ENCODE results near the gene KCNN3.

The KCNN3 gene

GRCh38 chr1:154866257-154867063 is 3.6 kb downstream of the KCNN3 start:
- peaks cover 32% of the 10 kb centered on the region for H3K27me3 ChIP-seq (ENCODE audit: insufficient read depth, low read length)
- no peak overlapping the region for H3K9ac ChIP-seq (ENCODE audit: low read depth, low read length)
- H3K9me3 ChIP-seq (ENCODE audit: insufficient read depth, low read depth, low read length): no peaks in the 10 kb centered on the region
- H3K4me1 ChIP-seq (ENCODE audit: insufficient read depth, low read length): peaks cover 40% of the 10 kb centered on the region
- H3K27ac ChIP-seq (ENCODE audit: low read depth, low read length): no peak overlapping the region
- WGBS: 59% methylated on average over 14 of the region's 14 CpGs
- no peaks in the 10 kb centered on the region for H3K36me3 ChIP-seq (ENCODE audit: insufficient read depth, low read length)
- peak overlapping the region; percentile 28; the same call in 1 of the 2 replicates for H3K4me3 ChIP-seq (ENCODE audit: low read length)

- Histone ChIP-seq H3K4me1 (ENCODE audit: insufficient read depth, low read length) (peaks cover 38% of the 10 kb centered on the region), H3K27ac (ENCODE audit: low read depth, low read length) (no peak overlapping the region), H3K9ac (ENCODE audit: low read depth, low read length) (no peak overlapping the region), H3K9me3 (ENCODE audit: insufficient read depth, low read depth, low read length) (no peaks in the 10 kb centered on the region), H3K36me3 (ENCODE audit: insufficient read depth, low read length) (no peaks in the 10 kb centered on the region), H3K27me3 (ENCODE audit: insufficient read depth, low read length) (peaks cover 32% of the 10 kb centered on the region), H3K4me3 (ENCODE audit: low read length) (no peak overlapping the region)
- 81% methylated on average over 5 of the region's 5 CpGs for WGBS
Measured at GRCh38 chr1:154865442-154866256, 4.4 kb downstream of the KCNN3 start.

DNA sequence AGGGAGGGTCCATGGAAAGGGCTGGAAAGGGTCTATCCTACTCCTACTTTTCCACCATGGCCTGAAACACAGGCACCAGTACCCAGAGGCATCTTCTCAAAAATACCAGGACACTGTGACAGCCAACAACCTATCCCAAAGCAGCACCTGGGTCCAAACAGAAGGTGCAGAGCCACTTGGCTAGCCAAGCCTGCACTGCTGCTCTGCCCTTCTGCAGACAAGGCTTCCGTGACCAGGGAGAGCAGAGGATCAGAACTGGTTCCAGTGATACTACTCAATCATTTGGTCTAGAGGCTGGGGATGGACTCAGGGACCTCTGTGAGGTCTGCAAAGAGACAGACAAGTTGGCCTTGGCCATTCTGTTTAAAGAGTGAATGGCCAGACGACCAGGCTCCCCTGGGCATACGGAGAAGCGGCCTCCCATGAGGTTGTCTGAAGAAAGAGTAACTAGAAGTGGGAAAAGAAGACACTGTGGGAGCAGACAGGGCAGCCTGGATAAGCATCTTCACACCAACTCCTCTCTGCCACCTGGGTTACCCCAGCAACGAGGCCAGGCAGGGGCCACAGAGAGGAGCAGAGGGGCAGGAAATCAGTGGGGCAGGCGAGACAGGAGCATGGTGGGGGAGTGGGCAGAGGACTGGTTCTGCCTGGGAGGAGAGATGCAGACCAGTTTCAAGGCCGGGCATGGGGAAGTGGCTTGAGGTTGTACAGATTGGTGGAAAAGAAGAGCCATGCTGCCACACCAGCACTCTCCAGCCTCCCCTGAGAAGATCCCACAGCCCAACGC is 5.7 kb downstream of the KCNN3 start:
- H3K36me3 ChIP-seq (ENCODE audit: insufficient read depth, low read length): no peaks in the 10 kb centered on the region
- H3K9ac ChIP-seq (ENCODE audit: low read depth, low read length): no peak overlapping the region
- H3K27me3 ChIP-seq (ENCODE audit: insufficient read depth, low read length): peaks cover 29% of the 10 kb centered on the region
- H3K9me3 ChIP-seq (ENCODE audit: insufficient read depth, low read depth, low read length): no peaks in the 10 kb centered on the region
- no peak overlapping the region for H3K4me3 ChIP-seq (ENCODE audit: low read length)
- peaks cover 35% of the 10 kb centered on the region for H3K4me1 ChIP-seq (ENCODE audit: insufficient read depth, low read length)
- WGBS: 93% methylated on average over 8 of the region's 8 CpGs
- H3K27ac ChIP-seq (ENCODE audit: low read depth, low read length): no peak overlapping the region

- Histone ChIP-seq H3K4me1 (ENCODE audit: insufficient read depth, low read length) (peaks cover 27% of the 10 kb centered on the region), H3K27me3 (ENCODE audit: insufficient read depth, low read length) (peaks cover 21% of the 10 kb centered on the region), H3K9me3 (ENCODE audit: insufficient read depth, low read depth, low read length) (no peaks in the 10 kb centered on the region), H3K27ac (ENCODE audit: low read depth, low read length) (no peak overlapping the region), H3K4me3 (ENCODE audit: low read length) (no peak overlapping the region), H3K9ac (ENCODE audit: low read depth, low read length) (no peak overlapping the region), H3K36me3 (ENCODE audit: insufficient read depth, low read length) (no peaks in the 10 kb centered on the region)
- 64% methylated on average over 16 of the region's 16 CpGs for WGBS
Measured at GRCh38 chr1:154863315-154864174, 6.5 kb downstream of the KCNN3 start.

DNA sequence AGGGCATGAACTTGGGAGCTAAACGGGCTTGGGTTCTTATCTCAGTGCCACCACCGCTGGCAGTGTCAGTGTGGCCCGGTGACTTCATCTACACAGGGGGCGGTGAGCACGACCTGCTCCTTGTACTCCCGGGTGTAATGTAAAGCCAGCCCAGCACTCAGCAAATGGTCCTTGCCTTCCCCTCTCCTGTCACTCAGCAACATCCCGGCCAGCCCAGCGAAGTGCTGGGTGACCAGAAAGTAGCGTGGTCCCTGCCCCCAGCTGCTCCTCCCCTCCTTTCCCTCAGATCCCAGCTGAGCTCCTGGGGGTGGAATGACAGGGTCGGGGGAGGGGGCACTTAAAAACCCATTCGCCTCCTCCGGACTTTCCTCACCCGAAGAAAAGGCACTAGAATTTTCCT is 7.2 kb downstream of the KCNN3 start:
- no peak overlapping the region for H3K9ac ChIP-seq (ENCODE audit: low read depth, low read length)

GRCh38 chr1:154861607-154862094 is 8.4 kb downstream of the KCNN3 start:
- H3K27ac ChIP-seq (ENCODE audit: low read depth, low read length): no peak overlapping the region
- peaks cover 7% of the 10 kb centered on the region; the same call in 1 of the 2 replicates for H3K27me3 ChIP-seq (ENCODE audit: insufficient read depth, low read length)
- no peak overlapping the region for H3K9ac ChIP-seq (ENCODE audit: low read depth, low read length)
- 80% methylated on average over 12 of the region's 12 CpGs for WGBS
- no peak overlapping the region for H3K4me3 ChIP-seq (ENCODE audit: low read length)
- H3K9me3 ChIP-seq (ENCODE audit: insufficient read depth, low read depth, low read length): no peaks in the 10 kb centered on the region
- no peaks in the 10 kb centered on the region for H3K36me3 ChIP-seq (ENCODE audit: insufficient read depth, low read length)
- H3K4me1 ChIP-seq (ENCODE audit: insufficient read depth, low read length): peaks cover 13% of the 10 kb centered on the region

More for the DNA sequence above, 7.2 kb downstream of the KCNN3 start:
- 21% methylated on average over 11 of the region's 13 CpGs for WGBS
- Histone ChIP-seq H3K4me1 (ENCODE audit: insufficient read depth, low read length) (peaks cover 21% of the 10 kb centered on the region), H3K9me3 (ENCODE audit: insufficient read depth, low read depth, low read length) (no peaks in the 10 kb centered on the region), H3K27me3 (ENCODE audit: insufficient read depth, low read length) (peaks cover 14% of the 10 kb centered on the region), H3K4me3 (ENCODE audit: low read length) (no peak overlapping the region), H3K36me3 (ENCODE audit: insufficient read depth, low read length) (no peaks in the 10 kb centered on the region), H3K27ac (ENCODE audit: low read depth, low read length) (no peak overlapping the region)

GRCh38 chr1:154860156-154860870 is 9.8 kb downstream of the KCNN3 start:
- Histone ChIP-seq H3K27ac (ENCODE audit: low read depth, low read length) (no peak overlapping the region), H3K36me3 (ENCODE audit: insufficient read depth, low read length) (no peaks in the 10 kb centered on the region), H3K4me1 (ENCODE audit: insufficient read depth, low read length) (peaks cover 9% of the 10 kb centered on the region), H3K4me3 (ENCODE audit: low read length) (no peak overlapping the region), H3K27me3 (ENCODE audit: insufficient read depth, low read length) (no peaks in the 10 kb centered on the region), H3K9ac (ENCODE audit: low read depth, low read length) (no peak overlapping the region), H3K9me3 (ENCODE audit: insufficient read depth, low read depth, low read length) (no peaks in the 10 kb centered on the region)
- 89% methylated on average over 12 of the region's 12 CpGs for WGBS

- peaks cover 9% of the 10 kb centered on the region for H3K4me1 ChIP-seq (ENCODE audit: insufficient read depth, low read length)
- WGBS: 82% methylated on average over 2 of the region's 2 CpGs
- no peak overlapping the region for H3K9ac ChIP-seq (ENCODE audit: low read depth, low read length)
- no peak overlapping the region for H3K4me3 ChIP-seq (ENCODE audit: low read length)
- no peaks in the 10 kb centered on the region for H3K36me3 ChIP-seq (ENCODE audit: insufficient read depth, low read length)
- no peaks in the 10 kb centered on the region for H3K9me3 ChIP-seq (ENCODE audit: insufficient read depth, low read depth, low read length)
- H3K27me3 ChIP-seq (ENCODE audit: insufficient read depth, low read length): no peaks in the 10 kb centered on the region
- H3K27ac ChIP-seq (ENCODE audit: low read depth, low read length): no peak overlapping the region
Measured at GRCh38 chr1:154859786-154860155, 10.3 kb downstream of the KCNN3 start.

GRCh38 chr1:154859151-154859785 is 10.8 kb downstream of the KCNN3 start:
- H3K36me3 ChIP-seq (ENCODE audit: insufficient read depth, low read length): no peaks in the 10 kb centered on the region
- no peak overlapping the region for H3K9ac ChIP-seq (ENCODE audit: low read depth, low read length)
- peaks cover 9% of the 10 kb centered on the region for H3K4me1 ChIP-seq (ENCODE audit: insufficient read depth, low read length)
- H3K9me3 ChIP-seq (ENCODE audit: insufficient read depth, low read depth, low read length): no peaks in the 10 kb centered on the region
- WGBS: 94% methylated on average over 9 of the region's 9 CpGs
- H3K27me3 ChIP-seq (ENCODE audit: insufficient read depth, low read length): no peaks in the 10 kb centered on the region
- no peak overlapping the region for H3K27ac ChIP-seq (ENCODE audit: low read depth, low read length)
- no peak overlapping the region for H3K4me3 ChIP-seq (ENCODE audit: low read length)

Data from HUES64 (cell line).